Fibroblast of the conjunctiva (primary cell): ENCODE results near the gene ZFP3.
"Not testable (repeated sequence)": the region's sequence is repeated elsewhere in the genome, so short reads cannot be mapped to it uniquely, and the experiment has no call there.

ENCODE experiments used
- DNase-seq: peaks from one replicate; pipeline ENCODE4 v3.0.0-alpha.2; 2010; ENCODE audit warnings: low read depth

ZFP3 gene

GRCh38 chr17:5077781-5078105 is 524 bp upstream of the ZFP3 start:
- DNase-seq = no peak

- DNase-seq = no peak
Observed at GRCh38 chr17:5080591-5080990, 2.3 kb downstream of the ZFP3 start.

- no peak for DNase-seq
Observed at GRCh38 chr17:5092218-5093010, 14.1 kb downstream of the ZFP3 start.

- DNase-seq = no peak
Observed at GRCh38 chr17:5096731-5097100, 18.4 kb downstream of the ZFP3 start.

GRCh38 chr17:5097101-5097834 is 19.0 kb downstream of the ZFP3 start:
- no peak for DNase-seq

GRCh38 chr17:5099271-5099670 is 21.0 kb downstream of the ZFP3 start:
- no peak for DNase-seq

GRCh38 chr17:5100832-5101231 is 22.6 kb downstream of the ZFP3 start:
- DNase-seq = no peak

- DNase-seq = no peak
Observed at GRCh38 chr17:5110816-5111215, 32.5 kb downstream of the ZFP3 start.

- DNase-seq = peak; percentile 84
Observed at GRCh38 chr17:5111402-5112204, 33.3 kb downstream of the ZFP3 start, which contains the start of gene ZNF232. Gene ZNF232 (minus strand): TSS chr17:5111878. CDS start chr17:5111822, 56 bp downstream.

- DNase-seq = no peak
Observed at GRCh38 chr17:5115673-5116651, 37.7 kb downstream of the ZFP3 start, which contains the start of gene USP6. Gene USP6 (plus strand): TSS chr17:5116032. CDS start chr17:5130368, 14,336 bp downstream.

- no peak for DNase-seq
Observed at GRCh38 chr17:5118219-5118618, 40.0 kb downstream of the ZFP3 start.

GRCh38 chr17:5120036-5120435 is 41.8 kb downstream of the ZFP3 start:
- DNase-seq = no peak

- DNase-seq = not testable (repeated sequence)
Observed at GRCh38 chr17:5120436-5121185, 42.3 kb downstream of the ZFP3 start.

GRCh38 chr17:5121186-5121841 is 43.0 kb downstream of the ZFP3 start:
- DNase-seq = no peak

GRCh38 chr17:5122056-5122455 is 43.8 kb downstream of the ZFP3 start:
- not testable (repeated sequence) for DNase-seq

GRCh38 chr17:5122586-5123342 is 44.5 kb downstream of the ZFP3 start:
- no peak for DNase-seq

GRCh38 chr17:5123343-5124124 is 45.3 kb downstream of the ZFP3 start:
- DNase-seq = no peak

GRCh38 chr17:5124125-5124760 is 46.0 kb downstream of the ZFP3 start:
- DNase-seq = not testable (repeated sequence)
